Natural killer cell (primary cell): Measurements from ENCODE around the gene SPRED1. TPM values are rescaled to one million over a fixed set of nuclear protein-coding genes. Genes with fewer than 3 reads are reported as not detected.

Source experiments
- ATAC-seq, 3 donors: fragments of 150-1000 bp in 2 of 3; fragments of 200-7000 bp in 1 of 3; cut with Tn5 transposase; 1 replicate in 1 of 3; 2 replicates in 2 of 3; pipeline ENCODE4 v1.10.0; 2021; ENCODE audit warnings: mild to moderate bottlenecking in 2 of 3, moderate library complexity in 2 of 3
- DNase-seq, 2 donors: peaks; one replicate each; pipeline versions ENCODE4 v3.0.0 to v3.0.0-alpha.2; 2013 to 2021; ENCODE audit warnings: mixed read lengths in 1 of 2
- H3K27ac ChIP-seq: one replicate; pipeline ENCODE4 v1.5.1; 2013; ENCODE audit warnings: mild to moderate bottlenecking, low read length
- H3K27me3 ChIP-seq: one replicate; pipeline ENCODE4 v1.6.1; 2013; ENCODE audit warnings: low read length; ENCODE audit not compliant: control insufficient read depth, insufficient read depth
- H3K36me3 ChIP-seq: one replicate; pipeline ENCODE4 v1.6.1; 2013; ENCODE audit warnings: low read length; ENCODE audit not compliant: control insufficient read depth, insufficient read depth
- H3K4me1 ChIP-seq: one replicate; pipeline ENCODE4 v1.6.1; 2013; ENCODE audit warnings: low read length; ENCODE audit not compliant: control insufficient read depth, insufficient read depth
- H3K4me3 ChIP-seq: one replicate; pipeline ENCODE4 v1.5.1; 2013; ENCODE audit warnings: low read length
- H3K9me3 ChIP-seq: one replicate; pipeline ENCODE4 v1.6.1; 2013; ENCODE audit warnings: low read length; ENCODE audit not compliant: control insufficient read depth, insufficient read depth
- H3K27ac Mint-ChIP-seq, 2 donors: one replicate each; pipeline ENCODE4 v1.8.0; 2022; ENCODE audit warnings: mild to moderate bottlenecking in 2 of 2, mixed read lengths in 2 of 2, moderate library complexity in 1 of 2
- H3K27me3 Mint-ChIP-seq, 2 donors: one replicate each; pipeline ENCODE4 v1.8.0; 2022; ENCODE audit warnings: low read depth in 2 of 2, mixed read lengths in 2 of 2
- H3K36me3 Mint-ChIP-seq: one replicate; pipeline ENCODE4 v1.8.0; 2022; ENCODE audit warnings: mixed read lengths
- H3K4me1 Mint-ChIP-seq, 2 donors: one replicate each; pipeline ENCODE4 v1.8.0; 2022; ENCODE audit warnings: mixed read lengths in 2 of 2
- H3K4me3 Mint-ChIP-seq: one replicate; pipeline ENCODE4 v1.8.0; 2022; ENCODE audit warnings: mild to moderate bottlenecking, moderate library complexity, mixed read lengths
- H3K9me3 Mint-ChIP-seq, 2 donors: one replicate each; pipeline ENCODE4 v1.8.0; 2022; ENCODE audit warnings: mixed read lengths in 2 of 2
- CTCF ChIP-seq: fragments of 200-600 bp; IDR thresholded peaks from one replicate; pipeline ENCODE4 v1.8.0; 2022; ENCODE audit warnings: antibody characterized with exemption
- WGBS: methylation state at CpG from one replicate; pipeline ENCODE4 v1.1.7; 2013; ENCODE audit warnings: missing lambda C conversion rate; ENCODE audit not compliant: insufficient coverage; 5-methylcytosine and 5-hydroxymethylcytosine counted together
- intact Hi-C: fragments of 100-400 bp; cut with micrococcal nuclease; formaldehyde crosslinking; loops from one replicate; pipeline ENCODE4 v1.14.2; 2022
- total RNA-seq, 4 donors: library from RNA; stranded (reverse); fragments of 120-200 nt in 1 of 4; gene quantifications; one replicate each; pipeline versions ENCODE4 v1.2.3 to v1.2.4, GENCODE V29; 2013 to 2022

SPRED1 gene
- total RNA-seq, 3 donors from 2014 or later (not counting 1 experiment from before 2014, with no cell fraction given), result 1.1 to 2.0 (median 1.5) TPM

GRCh38 chr15:38263996-38264395, 11.4 kb downstream of the SPRED1 start:
- Mint-ChIP-seq H3K4me1 (no peaks in the 10 kb centered on the region), H3K36me3 (no peaks in the 10 kb centered on the region), H3K4me3 (no peak overlapping the region), H3K27ac (no peak overlapping the region), H3K9me3 (no peaks in the 10 kb centered on the region), H3K27me3 (no peaks in the 10 kb centered on the region)
- H3K27ac ChIP-seq, result no peak overlapping the region
- intact Hi-C loops, result no loop called here
- no peak for ATAC-seq
- H3K27me3 ChIP-seq, result no peaks in the 10 kb centered on the region
- no peak for DNase-seq
- H3K9me3 ChIP-seq, result no peaks in the 10 kb centered on the region
- no peak for TF ChIP-seq CTCF
- H3K4me1 ChIP-seq, result no peaks in the 10 kb centered on the region
- no peaks in the 10 kb centered on the region for H3K36me3 ChIP-seq
- H3K4me3 ChIP-seq, result no peak overlapping the region
- WGBS, result 96% methylated on average over 2 of the region's 3 CpGs

- intact Hi-C loops, result no loop called here
- Histone ChIP-seq H3K9me3 (no peaks in the 10 kb centered on the region), H3K27ac (no peak overlapping the region), H3K4me3 (no peak overlapping the region), H3K27me3 (no peaks in the 10 kb centered on the region), H3K4me1 (no peaks in the 10 kb centered on the region), H3K36me3 (no peaks in the 10 kb centered on the region)
- 91% methylated on average over 5 of the region's 7 CpGs for WGBS
- TF ChIP-seq CTCF, result no peak
- DNase-seq, result no peak
- H3K4me3 Mint-ChIP-seq, result no peak overlapping the region
- no peak for ATAC-seq
- H3K4me1 Mint-ChIP-seq, result no peaks in the 10 kb centered on the region
- H3K36me3 Mint-ChIP-seq, result no peaks in the 10 kb centered on the region
- no peak overlapping the region for H3K27ac Mint-ChIP-seq
- H3K27me3 Mint-ChIP-seq, result no peaks in the 10 kb centered on the region
- no peaks in the 10 kb centered on the region for H3K9me3 Mint-ChIP-seq
These were observed 13.8 kb downstream of the SPRED1 start for GRCh38 chr15:38266247-38266986.

GRCh38 chr15:38267421-38268022, 14.9 kb downstream of the SPRED1 start:
- H3K27me3 ChIP-seq, result no peaks in the 10 kb centered on the region
- WGBS, result no CpG with 5 or more reads among the region's 3 CpGs
- H3K4me3 ChIP-seq, result no peak overlapping the region

More at GRCh38 chr15:38267421-38268022, 14.9 kb downstream of the SPRED1 start:
- H3K9me3 Mint-ChIP-seq, result no peaks in the 10 kb centered on the region
- H3K27me3 Mint-ChIP-seq, result peaks cover 0 to 2% of the 10 kb centered on the region in 2 donors
- DNase-seq (no peak), ATAC-seq (no peak)
- Histone ChIP-seq H3K36me3 (no peaks in the 10 kb centered on the region), H3K9me3 (no peaks in the 10 kb centered on the region), H3K4me1 (no peaks in the 10 kb centered on the region), H3K27ac (no peak overlapping the region)
- H3K4me3 Mint-ChIP-seq, result no peak overlapping the region
- H3K36me3 Mint-ChIP-seq, result no peaks in the 10 kb centered on the region
- TF ChIP-seq CTCF, result no peak
- H3K27ac Mint-ChIP-seq, result no peak overlapping the region
- no peaks in the 10 kb centered on the region for H3K4me1 Mint-ChIP-seq
- intact Hi-C loops, result no loop called here
